SK-N-SH (cell line): ENCODE measurements around the gene PARP1.

Experiments used
- EP300 ChIP-seq, 2 experiments: IDR thresholded peaks; 2 replicates each; pipeline versions ENCODE4 v1.4.0 to v1.6.1; 2012; ENCODE audit warnings: borderline replicate concordance in 1 of 2, low read depth in 1 of 2, low read length in 1 of 2
- RFX5 ChIP-seq: IDR thresholded peaks from 2 replicates; pipeline ENCODE4 v1.6.1; 2012; ENCODE audit warnings: mild to moderate bottlenecking, improper control_type of control experiment, low read length
- RXRA ChIP-seq: IDR thresholded peaks from 2 replicates; pipeline ENCODE4 v1.4.0; 2012; ENCODE audit warnings: low read depth, mild to moderate bottlenecking, borderline replicate concordance
- TF ChIP-seq, protein P1 (sequence below): fragments of 200-600 bp; sonication (generic); IDR thresholded peaks from 2 replicates; pipeline ENCODE4 v1.6.1; 2017; ENCODE audit warnings: antibody characterized with exemption, mild to moderate bottlenecking, moderate library complexity
- TF ChIP-seq, protein P2 (sequence below): IDR thresholded peaks from 2 replicates; pipeline ENCODE4 v1.4.0; 2012; ENCODE audit warnings: low read depth, borderline replicate concordance

- TF ChIP-seq EP300 (IDR thresholded peaks at IDR 0.05; ENCODE audit: borderline replicate concordance in 1 of 2, low read depth in 1 of 2, low read length in 1 of 2) (no peak), RXRA (no peak), RFX5 (no peak)
- TF ChIP-seq, protein P1, sequence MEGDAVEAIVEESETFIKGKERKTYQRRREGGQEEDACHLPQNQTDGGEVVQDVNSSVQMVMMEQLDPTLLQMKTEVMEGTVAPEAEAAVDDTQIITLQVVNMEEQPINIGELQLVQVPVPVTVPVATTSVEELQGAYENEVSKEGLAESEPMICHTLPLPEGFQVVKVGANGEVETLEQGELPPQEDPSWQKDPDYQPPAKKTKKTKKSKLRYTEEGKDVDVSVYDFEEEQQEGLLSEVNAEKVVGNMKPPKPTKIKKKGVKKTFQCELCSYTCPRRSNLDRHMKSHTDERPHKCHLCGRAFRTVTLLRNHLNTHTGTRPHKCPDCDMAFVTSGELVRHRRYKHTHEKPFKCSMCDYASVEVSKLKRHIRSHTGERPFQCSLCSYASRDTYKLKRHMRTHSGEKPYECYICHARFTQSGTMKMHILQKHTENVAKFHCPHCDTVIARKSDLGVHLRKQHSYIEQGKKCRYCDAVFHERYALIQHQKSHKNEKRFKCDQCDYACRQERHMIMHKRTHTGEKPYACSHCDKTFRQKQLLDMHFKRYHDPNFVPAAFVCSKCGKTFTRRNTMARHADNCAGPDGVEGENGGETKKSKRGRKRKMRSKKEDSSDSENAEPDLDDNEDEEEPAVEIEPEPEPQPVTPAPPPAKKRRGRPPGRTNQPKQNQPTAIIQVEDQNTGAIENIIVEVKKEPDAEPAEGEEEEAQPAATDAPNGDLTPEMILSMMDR: no peak
- TF ChIP-seq, protein P2, sequence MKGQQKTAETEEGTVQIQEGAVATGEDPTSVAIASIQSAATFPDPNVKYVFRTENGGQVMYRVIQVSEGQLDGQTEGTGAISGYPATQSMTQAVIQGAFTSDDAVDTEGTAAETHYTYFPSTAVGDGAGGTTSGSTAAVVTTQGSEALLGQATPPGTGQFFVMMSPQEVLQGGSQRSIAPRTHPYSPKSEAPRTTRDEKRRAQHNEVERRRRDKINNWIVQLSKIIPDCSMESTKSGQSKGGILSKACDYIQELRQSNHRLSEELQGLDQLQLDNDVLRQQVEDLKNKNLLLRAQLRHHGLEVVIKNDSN: no peak
Measured at GRCh38 chr1:226327761-226328162, 80.1 kb downstream of the PARP1 start.
